ENCODE results near the gene FAM13A. TPM values are rescaled to one million over a fixed set of nuclear protein-coding genes. Genes with fewer than 3 reads are reported as not detected.

Gene FAM13A
- total and polyA plus RNA-seq, 2 donors (not counting 1 experiment from before 2014, with no cell fraction given): 0.51 to 2.1 TPM

- no peak for DNase-seq
- Mint-ChIP-seq H3K9me3 (ENCODE audit: insufficient read depth) (no peaks in the 10 kb centered on the region), H3K4me1 (peaks cover 16% of the 10 kb centered on the region), H3K27me3 (no peaks in the 10 kb centered on the region), H3K27ac (no peak overlapping the region), H3K4me3 (no peak overlapping the region)
- Histone ChIP-seq H3K4me3 (ENCODE audit: control extremely low read depth in 1 of 5, extremely low read depth in 1 of 5, insufficient read depth in 1 of 5, low read depth in 2 of 5, low read length in 4 of 5) (no peak overlapping the region), H3K27ac (ENCODE audit: low read length in 2 of 2) (no peak overlapping the region), H3K4me1 (ENCODE audit: control insufficient read depth in 2 of 2, insufficient read depth in 2 of 2, low read length in 2 of 2) (peaks cover 6 to 8% of the 10 kb centered on the region in 2 donors), H3K27me3 (replicated peaks in 1 of 4; ENCODE audit: control extremely low read depth in 1 of 4, control insufficient read depth in 3 of 4, insufficient read depth in 4 of 4, low read length in 3 of 4) (no peaks in the 10 kb centered on the region), H3K4me2 (replicated peaks; ENCODE audit: low read depth, low read length, poor library complexity, severe bottlenecking) (no peak overlapping the region), H3K9ac (ENCODE audit: low read length) (no peak overlapping the region), H3K9me3 (ENCODE audit: control extremely low read depth in 1 of 3, control insufficient read depth in 2 of 3, insufficient read depth in 1 of 3, low read length in 2 of 3) (peaks cover 0 to 3% (median 0%) of the 10 kb centered on the region in 3 donors), H4K20me1 (ENCODE audit: control insufficient read depth, insufficient read depth, low read length, poor library complexity, severe bottlenecking) (no peaks in the 10 kb centered on the region), H3K79me2 (ENCODE audit: control insufficient read depth, insufficient read depth, low read length) (no peaks in the 10 kb centered on the region), H3K36me3 (replicated peaks in 1 of 2; ENCODE audit: control extremely low read depth in 1 of 2, control insufficient read depth in 1 of 2, extremely low read depth in 1 of 2, insufficient read depth in 2 of 2, low read length in 1 of 2) (no peaks in the 10 kb centered on the region), H2AFZ (ENCODE audit: insufficient read depth, low read depth, low read length, poor library complexity, severe bottlenecking) (no peak overlapping the region)
- ATAC-seq (ENCODE audit: low read depth): no peak
- ChIA-PET CTCF (no interaction called here), POLR2A (no interaction called here)
- no peak for TF ChIP-seq CTCF (IDR thresholded peaks at IDR 0.05)
- no peak for TF ChIP-seq EZH2 (IDR thresholded peaks at IDR 0.05; ENCODE audit: borderline replicate concordance, insufficient read depth, low read depth, low read length, poor library complexity, severe bottlenecking)
- intact Hi-C loops (cut with micrococcal nuclease): no loop called here
- WGBS (ENCODE audit: insufficient coverage): no CpG with 5 or more reads among the region's 1 CpG
These were observed 42.5 kb upstream of the FAM13A start for GRCh38 chr4:89099471-89099870.

GRCh38 chr4:89099034-89099433 is 42.0 kb upstream of the FAM13A start:
- no peak for ATAC-seq (ENCODE audit: low read depth)
- CTCF ChIA-PET: no interaction called here
- no peaks in the 10 kb centered on the region for H3K27me3 ChIP-seq (replicated peaks in 1 of 4; ENCODE audit: control extremely low read depth in 1 of 4, control insufficient read depth in 3 of 4, insufficient read depth in 4 of 4, low read length in 3 of 4)

More at GRCh38 chr4:89099034-89099433, 42.0 kb upstream of the FAM13A start:
- H3K9me3 Mint-ChIP-seq (ENCODE audit: insufficient read depth): no peaks in the 10 kb centered on the region
- Histone ChIP-seq H3K27ac (ENCODE audit: low read length in 2 of 2) (no peak overlapping the region), H3K4me3 (ENCODE audit: control extremely low read depth in 1 of 5, extremely low read depth in 1 of 5, insufficient read depth in 1 of 5, low read depth in 2 of 5, low read length in 4 of 5) (no peak overlapping the region), H3K9ac (ENCODE audit: low read length) (no peak overlapping the region), H3K79me2 (ENCODE audit: control insufficient read depth, insufficient read depth, low read length) (no peaks in the 10 kb centered on the region), H3K9me3 (ENCODE audit: control extremely low read depth in 1 of 3, control insufficient read depth in 2 of 3, insufficient read depth in 1 of 3, low read length in 2 of 3) (peaks cover 0 to 3% (median 0%) of the 10 kb centered on the region in 3 donors), H4K20me1 (ENCODE audit: control insufficient read depth, insufficient read depth, low read length, poor library complexity, severe bottlenecking) (no peaks in the 10 kb centered on the region), H3K4me1 (ENCODE audit: control insufficient read depth in 2 of 2, insufficient read depth in 2 of 2, low read length in 2 of 2) (peaks cover 6 to 8% of the 10 kb centered on the region in 2 donors), H3K36me3 (replicated peaks in 1 of 2; ENCODE audit: control extremely low read depth in 1 of 2, control insufficient read depth in 1 of 2, extremely low read depth in 1 of 2, insufficient read depth in 2 of 2, low read length in 1 of 2) (no peaks in the 10 kb centered on the region), H3K4me2 (replicated peaks; ENCODE audit: low read depth, low read length, poor library complexity, severe bottlenecking) (no peak overlapping the region), H2AFZ (ENCODE audit: insufficient read depth, low read depth, low read length, poor library complexity, severe bottlenecking) (no peak overlapping the region)
- WGBS (ENCODE audit: insufficient coverage): no CpG with 5 or more reads among the region's 2 CpGs
- intact Hi-C loops (cut with micrococcal nuclease): no loop called here
- H3K27ac Mint-ChIP-seq: no peak overlapping the region
- POLR2A ChIA-PET: no interaction called here
- H3K27me3 Mint-ChIP-seq: no peaks in the 10 kb centered on the region
- DNase-seq: no peak
- H3K4me3 Mint-ChIP-seq: no peak overlapping the region
- TF ChIP-seq EZH2 (IDR thresholded peaks at IDR 0.05; ENCODE audit: borderline replicate concordance, insufficient read depth, low read depth, low read length, poor library complexity, severe bottlenecking) (no peak), CTCF (IDR thresholded peaks at IDR 0.05) (no peak)
- H3K4me1 Mint-ChIP-seq: peaks cover 16% of the 10 kb centered on the region
